GM19324 (cell line): ENCODE results near the gene CLTCL1.

Source experiments
- ATAC-seq: cut with Tn5 transposase; IDR thresholded peaks from one replicate; pipeline ENCODE4 v1.9.1; 2021; ENCODE audit warnings: mild to moderate bottlenecking, moderate library complexity; ENCODE audit not compliant: unreplicated experiment, low FRiP score

The CLTCL1 gene

DNA sequence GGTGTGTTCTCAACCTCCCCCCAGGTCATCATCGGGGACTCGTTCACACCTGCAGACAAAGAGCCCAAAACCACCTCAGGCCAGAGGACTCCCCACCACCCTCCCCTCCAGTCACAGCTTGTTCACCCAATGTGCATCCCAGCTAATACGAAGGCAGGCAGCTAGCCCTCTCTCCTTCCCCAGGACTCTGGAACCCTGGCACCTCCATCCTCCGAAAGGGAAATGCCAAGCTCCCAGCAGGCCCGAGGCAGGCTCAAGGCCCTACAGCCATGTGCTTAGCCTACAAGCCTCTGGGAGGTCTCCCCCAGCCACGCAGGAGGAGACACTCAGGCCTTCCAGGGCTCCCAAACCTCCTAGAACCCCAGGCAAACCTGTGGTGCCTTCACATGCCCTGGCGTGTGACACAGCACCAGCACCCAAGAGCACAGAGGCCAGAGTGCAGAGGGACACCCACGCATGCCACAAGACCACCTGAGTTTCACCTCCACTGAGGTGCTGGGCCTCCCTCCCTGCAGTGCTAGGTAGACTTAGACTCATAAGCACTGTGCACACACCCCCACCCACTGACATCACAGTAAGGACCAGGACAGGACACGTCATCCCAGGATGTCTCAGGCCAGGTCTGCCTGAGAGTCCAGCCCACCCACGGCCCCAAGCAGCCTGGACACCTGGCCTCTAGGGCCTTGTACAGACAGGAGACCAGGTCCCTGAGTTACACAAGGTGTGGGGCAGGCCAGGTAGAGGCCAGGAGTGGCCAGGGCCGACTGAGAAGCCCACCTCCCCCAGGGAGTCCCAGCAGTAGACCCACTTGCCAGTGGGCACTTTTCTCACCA, 153.9 kb downstream of the CLTCL1 start:
- no peak for ATAC-seq

- ATAC-seq = no peak
Measured at GRCh38 chr22:19136915-19137314, 154.6 kb downstream of the CLTCL1 start.

DNA sequence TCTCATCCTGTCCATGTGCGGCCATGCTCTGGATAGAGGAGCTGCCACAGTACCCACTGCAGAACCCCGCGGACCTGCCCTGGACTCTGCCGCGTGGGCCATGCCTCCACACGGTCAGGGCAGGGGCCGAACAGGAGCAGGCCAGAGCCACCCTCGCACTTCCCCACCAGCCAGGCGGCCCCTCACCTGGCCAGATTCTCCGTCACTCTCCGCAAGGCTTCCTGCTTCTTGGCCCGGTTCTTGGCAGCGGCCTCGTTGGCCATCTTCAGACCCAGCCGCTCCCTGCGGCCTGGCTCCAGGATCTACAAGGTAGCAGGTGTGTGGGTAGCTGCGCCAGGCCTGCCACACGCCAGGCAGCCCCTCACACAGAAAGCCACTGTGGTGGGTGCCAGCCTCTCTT, 156.6 kb downstream of the CLTCL1 start:
- no peak for ATAC-seq

DNA sequence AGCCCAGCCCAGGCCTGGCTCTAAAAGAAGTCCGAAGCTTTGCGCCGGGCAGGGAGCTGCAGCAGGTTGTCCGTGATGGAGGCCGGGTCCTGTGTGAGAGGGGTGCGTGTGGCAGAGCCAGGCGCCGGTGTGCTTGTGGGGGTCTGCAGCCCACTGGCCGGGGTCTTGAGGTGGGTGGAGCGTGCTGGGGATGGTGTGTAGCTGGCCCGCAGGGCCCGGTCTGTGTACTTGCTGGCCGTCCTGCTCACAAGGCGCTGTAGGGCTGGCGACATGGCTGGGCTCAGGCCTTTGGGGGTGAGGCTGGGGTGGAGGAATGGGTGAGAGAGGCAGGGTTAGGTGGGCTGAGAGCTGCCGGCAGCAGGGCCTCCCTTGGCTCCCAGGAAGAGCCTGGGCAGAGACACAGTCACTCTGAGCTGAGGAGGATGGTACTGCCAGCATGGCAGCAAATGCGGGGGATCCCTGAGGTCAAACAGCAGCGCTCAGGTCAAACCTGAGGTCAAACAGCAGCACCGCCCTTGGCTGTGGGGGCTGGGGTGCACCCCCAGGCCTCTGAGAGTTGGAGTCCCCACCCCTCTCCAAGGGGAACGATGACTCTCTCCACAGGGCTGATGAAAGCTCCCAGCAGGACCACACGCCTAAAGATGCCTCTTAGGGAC, 157.2 kb downstream of the CLTCL1 start:
- ATAC-seq = no peak

DNA sequence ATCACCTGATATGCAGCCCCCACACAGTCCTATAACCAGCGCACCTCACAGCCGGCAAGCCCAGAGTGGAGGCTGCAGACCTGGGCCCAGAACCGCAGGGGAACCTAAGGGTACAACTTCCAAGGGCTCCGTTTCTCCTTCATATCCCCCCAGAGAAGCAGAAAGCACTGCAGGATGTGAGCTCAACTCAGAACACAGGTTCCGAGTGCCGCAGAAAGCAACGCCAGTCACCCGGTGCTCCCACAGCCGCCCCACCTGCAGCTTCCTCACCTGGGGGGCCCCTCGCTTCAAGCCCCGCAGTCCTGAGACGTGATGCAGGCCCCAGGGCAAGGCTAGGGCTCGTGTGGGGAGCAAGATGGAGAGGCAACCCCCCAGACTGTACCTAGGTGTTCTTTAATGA, 158.0 kb downstream of the CLTCL1 start:
- ATAC-seq = no peak

DNA sequence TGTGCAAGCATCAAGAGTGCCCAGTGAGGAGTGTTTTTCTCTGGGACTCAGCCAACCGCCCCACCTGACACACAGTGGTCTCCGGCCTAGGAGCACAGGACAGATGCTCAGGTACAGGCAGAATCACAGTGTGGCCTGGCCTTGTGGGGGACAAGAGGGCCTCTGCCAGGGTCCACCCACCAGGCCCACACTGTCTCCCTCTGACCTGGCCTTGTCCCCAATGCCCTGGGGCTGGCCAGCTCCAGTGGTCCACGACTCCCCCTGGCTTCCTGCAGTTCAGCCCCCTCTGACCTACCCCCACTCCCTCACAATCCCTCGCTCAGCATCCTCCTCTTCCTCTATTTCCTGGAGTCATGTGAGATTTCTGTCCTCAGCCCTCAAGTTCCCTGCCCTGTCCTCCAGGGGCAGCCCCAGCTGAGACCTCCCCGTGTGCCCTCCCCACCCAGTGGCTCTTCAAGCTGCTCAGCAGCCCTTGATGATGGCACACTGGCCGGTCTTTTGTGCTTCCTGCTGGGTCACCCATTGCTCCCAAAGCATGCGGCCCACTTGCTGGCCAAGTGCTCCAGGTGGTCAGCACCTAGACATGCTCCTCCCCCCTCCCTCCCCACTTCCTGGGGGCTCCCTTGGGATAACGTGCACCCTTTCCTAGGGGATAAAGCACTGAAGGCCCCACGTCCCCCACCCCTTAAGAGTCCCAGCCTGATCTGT, 158.7 kb downstream of the CLTCL1 start:
- ATAC-seq = no peak

GRCh38 chr22:19132153-19132552, 159.4 kb downstream of the CLTCL1 start:
- ATAC-seq = no peak

DNA sequence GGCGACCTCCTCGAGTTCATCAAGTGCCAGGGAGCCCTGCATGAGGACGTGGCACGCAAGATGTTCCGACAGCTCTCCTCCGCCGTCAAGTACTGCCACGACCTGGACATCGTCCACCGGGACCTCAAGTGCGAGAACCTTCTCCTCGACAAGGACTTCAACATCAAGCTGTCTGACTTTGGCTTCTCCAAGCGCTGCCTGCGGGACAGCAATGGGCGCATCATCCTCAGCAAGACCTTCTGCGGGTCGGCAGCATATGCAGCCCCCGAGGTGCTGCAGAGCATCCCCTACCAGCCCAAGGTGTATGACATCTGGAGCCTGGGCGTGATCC, 159.9 kb downstream of the CLTCL1 start:
- no peak for ATAC-seq

GRCh38 chr22:19130959-19131684, 160.4 kb downstream of the CLTCL1 start, which contains the start of gene TSSK2:
Gene TSSK2 (plus strand): TSS chr22:19131308. CDS start chr22:19131400, 92 bp downstream.
- no peak for ATAC-seq

GRCh38 chr22:19129871-19130270, 161.6 kb downstream of the CLTCL1 start:
- no peak for ATAC-seq
